DOHH2 (cell line): ENCODE results near the gene AIFM1.

ENCODE experiments used
- EZH2phosphoT487 ChIP-seq: fragments of 200-600 bp; sonication (generic); IDR thresholded peaks from 2 replicates; pipeline ENCODE4 v1.6.1; 2017; ENCODE audit warnings: borderline replicate concordance, mild to moderate bottlenecking, antibody characterized with exemption, low read length, moderate library complexity, mixed read lengths
- TF ChIP-seq, protein P1 (sequence below): fragments of 200-600 bp; sonication (generic); IDR thresholded peaks from one replicate; pipeline ENCODE4 v1.5.1; 2014; ENCODE audit warnings: antibody characterized with exemption, mild to moderate bottlenecking, low read depth, low read length; ENCODE audit not compliant: poor library complexity, severe bottlenecking

DNA sequence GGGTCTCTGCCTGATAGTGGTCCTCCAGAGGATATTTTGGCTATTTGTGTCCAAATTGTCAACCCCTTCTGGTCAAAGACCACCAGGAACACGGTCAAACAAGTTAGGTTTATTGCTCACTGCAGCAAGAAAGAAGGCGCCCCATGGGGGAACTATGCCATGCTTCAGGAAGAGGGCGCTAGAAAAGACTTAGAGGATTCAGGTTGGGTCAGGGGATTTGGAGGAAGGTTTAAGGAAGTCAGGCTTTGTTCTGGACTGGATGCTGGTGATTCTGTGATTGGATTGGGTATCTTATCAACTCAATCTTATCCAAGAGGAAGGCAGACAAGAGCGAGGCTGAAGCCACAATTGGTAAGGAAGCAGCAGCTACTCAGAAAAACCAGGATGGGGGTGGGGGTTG is 41.1 kb downstream of the AIFM1 start:
- TF ChIP-seq, protein P1, sequence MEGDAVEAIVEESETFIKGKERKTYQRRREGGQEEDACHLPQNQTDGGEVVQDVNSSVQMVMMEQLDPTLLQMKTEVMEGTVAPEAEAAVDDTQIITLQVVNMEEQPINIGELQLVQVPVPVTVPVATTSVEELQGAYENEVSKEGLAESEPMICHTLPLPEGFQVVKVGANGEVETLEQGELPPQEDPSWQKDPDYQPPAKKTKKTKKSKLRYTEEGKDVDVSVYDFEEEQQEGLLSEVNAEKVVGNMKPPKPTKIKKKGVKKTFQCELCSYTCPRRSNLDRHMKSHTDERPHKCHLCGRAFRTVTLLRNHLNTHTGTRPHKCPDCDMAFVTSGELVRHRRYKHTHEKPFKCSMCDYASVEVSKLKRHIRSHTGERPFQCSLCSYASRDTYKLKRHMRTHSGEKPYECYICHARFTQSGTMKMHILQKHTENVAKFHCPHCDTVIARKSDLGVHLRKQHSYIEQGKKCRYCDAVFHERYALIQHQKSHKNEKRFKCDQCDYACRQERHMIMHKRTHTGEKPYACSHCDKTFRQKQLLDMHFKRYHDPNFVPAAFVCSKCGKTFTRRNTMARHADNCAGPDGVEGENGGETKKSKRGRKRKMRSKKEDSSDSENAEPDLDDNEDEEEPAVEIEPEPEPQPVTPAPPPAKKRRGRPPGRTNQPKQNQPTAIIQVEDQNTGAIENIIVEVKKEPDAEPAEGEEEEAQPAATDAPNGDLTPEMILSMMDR, result no peak
- TF ChIP-seq EZH2phosphoT487, result no peak
